CD4-positive, alpha-beta T cell treated with Interleukin-6 at 100 ng/mL for 8 hours (primary cell): ENCODE data around the gene GLMP.

Experiments used
- DNase-seq: peaks from one replicate; pipeline ENCODE4 v3.0.0-alpha.2; 2020; ENCODE audit warnings: mixed read lengths, low spot score

Gene GLMP

DNA sequence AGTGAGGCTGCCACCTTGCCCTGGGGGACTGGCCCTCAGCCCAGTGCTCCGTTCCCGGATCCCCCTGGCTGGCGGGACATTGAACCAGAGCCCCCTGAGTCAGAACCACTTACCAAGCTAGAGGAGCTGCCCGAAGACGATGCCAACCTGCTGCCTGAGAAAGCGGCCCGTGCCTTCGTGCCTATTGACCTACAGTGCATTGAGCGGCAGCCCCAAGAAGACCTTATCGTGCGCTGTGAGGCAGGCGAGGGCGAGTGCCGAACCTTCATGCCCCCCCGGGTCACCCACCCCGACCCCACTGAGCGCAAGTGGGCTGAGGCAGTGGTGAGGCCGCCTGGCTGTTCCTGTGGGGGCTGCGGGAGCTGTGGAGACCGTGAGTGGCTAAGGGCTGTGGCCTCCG is 10.0 kb downstream of the GLMP start:
- no peak for DNase-seq

- DNase-seq = no peak
Observed at GRCh38 chr1:156284757-156285156, 10.7 kb downstream of the GLMP start.

GRCh38 chr1:156284112-156284511 is 11.4 kb downstream of the GLMP start, which contains the start of gene TMEM79:
TMEM79 (plus strand) TSS chr1:156284325; CDS start chr1:156285227, 902 bp downstream.
- no peak for DNase-seq

- no peak for DNase-seq
Observed at GRCh38 chr1:156283521-156283920, 12.0 kb downstream of the GLMP start.

DNA sequence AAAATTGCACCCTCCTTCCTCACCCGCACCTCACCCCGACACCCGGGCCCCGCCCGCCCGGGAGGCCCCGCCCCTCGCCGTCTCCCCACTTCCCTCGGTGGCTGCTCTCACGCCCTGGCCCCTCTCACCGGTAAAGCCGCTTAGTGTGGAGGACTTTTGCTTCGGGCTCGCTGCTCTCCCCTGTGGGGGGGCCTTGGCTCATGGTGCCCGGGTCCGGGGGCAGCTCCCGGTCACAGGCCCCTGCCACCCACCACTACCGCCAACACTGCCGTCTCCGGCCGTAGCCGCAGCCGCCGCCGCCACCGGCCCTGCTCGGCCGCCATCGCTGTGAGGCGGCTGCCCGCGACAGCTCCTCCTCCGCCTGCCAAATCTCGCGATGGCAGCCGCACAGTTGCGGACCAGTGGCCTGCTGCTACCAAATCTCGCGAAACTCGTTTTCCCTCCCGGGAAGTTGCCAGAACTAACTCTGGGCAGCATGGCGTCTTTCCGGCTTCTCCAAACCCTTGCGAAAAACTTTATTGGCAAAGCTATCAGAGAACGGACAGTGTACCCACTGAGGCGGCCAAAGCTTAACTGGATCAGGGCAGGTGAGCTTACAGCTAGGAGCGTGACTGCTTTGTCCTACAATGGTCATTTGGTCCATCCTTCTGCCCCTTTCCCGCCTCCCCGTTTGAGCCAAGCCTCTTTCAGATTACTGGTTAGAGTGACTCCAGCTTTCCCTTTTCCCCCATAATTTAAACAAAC is 12.8 kb downstream of the GLMP start, which contains the start of gene SMG5:
TSS of gene SMG5 (minus strand) at position 347 of the 744 bp plus-strand sequence. CDS start at position 202, 145 bp downstream.
- peak; percentile 97 for DNase-seq

DNA sequence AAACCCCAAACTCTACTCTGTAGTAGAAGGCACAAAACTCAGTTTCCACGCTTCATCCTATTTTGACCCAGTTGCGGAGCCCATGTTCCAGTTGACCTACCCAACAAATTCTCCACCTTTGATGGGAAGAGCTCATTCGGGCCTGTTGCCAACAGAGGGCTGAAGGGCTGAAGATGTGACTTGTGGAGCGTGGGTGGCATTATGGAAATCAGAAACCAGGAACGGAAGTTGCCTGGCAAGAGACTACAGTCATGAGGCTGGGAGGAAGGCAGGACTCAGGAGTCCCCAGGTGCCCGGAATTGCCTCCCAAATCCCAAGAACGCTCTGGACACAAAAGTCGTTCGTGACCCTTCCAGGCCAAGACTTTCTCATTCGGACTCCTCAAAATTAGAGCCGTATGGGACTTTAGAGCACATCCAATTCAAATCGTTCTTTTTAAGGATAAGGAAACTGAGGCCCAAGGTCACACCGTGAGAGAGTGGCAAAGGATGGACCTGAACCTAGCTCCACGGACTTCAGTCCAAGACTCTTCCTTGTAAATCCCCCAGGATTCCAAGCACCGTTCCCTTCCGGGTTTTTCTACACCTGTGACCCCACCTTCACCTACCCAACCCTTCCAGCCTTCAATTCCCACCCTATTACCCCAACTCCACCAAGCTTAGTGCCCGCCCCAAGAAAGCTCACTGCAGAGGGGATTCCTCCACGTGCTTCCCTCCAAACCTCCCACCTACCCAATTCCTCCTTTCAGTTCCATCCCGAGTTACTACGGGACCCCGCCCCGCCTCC is 13.6 kb downstream of the GLMP start:
- no peak for DNase-seq

GRCh38 chr1:156281281-156281680 is 14.2 kb downstream of the GLMP start:
- DNase-seq = no peak

GRCh38 chr1:156279837-156280236 is 15.6 kb downstream of the GLMP start:
- DNase-seq = no peak

DNA sequence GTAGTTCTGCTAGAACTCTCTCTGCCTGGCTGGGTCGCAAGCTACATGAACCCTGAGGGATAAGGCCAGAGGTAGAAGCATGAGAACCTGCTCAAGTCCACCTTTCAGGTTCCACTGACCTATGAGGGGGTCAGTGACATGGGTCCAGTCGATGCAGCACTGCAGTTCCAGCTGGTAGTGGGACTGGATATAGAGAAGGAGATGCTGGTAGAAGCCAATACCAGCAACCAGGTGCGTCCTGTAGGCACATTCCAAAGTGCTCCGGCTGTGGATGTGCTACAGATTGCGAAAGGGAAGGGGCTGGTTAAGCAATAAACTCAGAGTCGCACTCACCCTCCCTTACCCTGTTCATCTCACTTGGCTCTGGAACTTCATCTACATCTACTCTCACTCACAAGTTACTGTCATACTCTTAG is 18.5 kb downstream of the GLMP start:
- no peak for DNase-seq

DNA sequence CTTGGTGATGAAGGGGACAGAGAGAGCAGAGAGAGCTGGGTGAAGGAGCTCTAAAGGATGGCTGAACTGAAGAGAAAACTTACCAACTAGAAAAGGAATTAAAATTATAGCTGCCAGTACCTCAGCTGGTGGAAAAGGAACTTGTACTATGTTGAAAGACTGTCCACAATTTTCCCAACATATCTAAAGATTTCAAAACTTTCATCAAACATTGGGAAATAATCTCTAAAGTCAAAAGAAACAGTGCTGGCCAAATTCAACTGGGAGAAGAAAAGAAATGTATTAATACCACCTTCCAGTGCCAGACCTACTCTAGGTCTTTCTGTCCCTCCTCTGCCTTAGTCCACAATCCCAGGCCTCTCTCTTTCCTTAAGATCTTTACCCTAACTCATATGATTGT is 18.9 kb downstream of the GLMP start:
- DNase-seq = no peak

DNA sequence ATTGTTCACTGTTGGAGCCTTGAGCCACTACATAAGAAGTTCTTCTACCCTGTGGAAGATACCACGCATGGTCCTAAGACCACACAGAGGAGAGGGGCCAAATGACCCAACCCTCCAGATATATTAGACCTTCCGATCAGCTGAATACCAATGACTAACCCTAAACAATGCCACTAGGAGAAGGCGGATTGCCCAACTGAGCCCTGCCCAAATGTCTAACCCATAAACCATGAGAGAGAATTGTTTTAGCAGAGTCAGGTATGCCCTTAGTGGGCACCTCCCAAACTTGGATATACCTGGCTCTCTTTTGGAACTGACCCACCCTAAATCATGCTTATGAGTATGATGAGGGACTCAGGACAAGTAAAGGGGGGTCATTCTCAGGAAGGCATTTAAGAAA is 25.2 kb downstream of the GLMP start:
- no peak for DNase-seq

GRCh38 chr1:156268336-156268735 is 27.1 kb downstream of the GLMP start:
- DNase-seq = no peak

GRCh38 chr1:156266051-156266450 is 29.4 kb downstream of the GLMP start:
- DNase-seq = no peak

GRCh38 chr1:156263288-156263655 is 32.2 kb downstream of the GLMP start:
- no peak for DNase-seq

DNA sequence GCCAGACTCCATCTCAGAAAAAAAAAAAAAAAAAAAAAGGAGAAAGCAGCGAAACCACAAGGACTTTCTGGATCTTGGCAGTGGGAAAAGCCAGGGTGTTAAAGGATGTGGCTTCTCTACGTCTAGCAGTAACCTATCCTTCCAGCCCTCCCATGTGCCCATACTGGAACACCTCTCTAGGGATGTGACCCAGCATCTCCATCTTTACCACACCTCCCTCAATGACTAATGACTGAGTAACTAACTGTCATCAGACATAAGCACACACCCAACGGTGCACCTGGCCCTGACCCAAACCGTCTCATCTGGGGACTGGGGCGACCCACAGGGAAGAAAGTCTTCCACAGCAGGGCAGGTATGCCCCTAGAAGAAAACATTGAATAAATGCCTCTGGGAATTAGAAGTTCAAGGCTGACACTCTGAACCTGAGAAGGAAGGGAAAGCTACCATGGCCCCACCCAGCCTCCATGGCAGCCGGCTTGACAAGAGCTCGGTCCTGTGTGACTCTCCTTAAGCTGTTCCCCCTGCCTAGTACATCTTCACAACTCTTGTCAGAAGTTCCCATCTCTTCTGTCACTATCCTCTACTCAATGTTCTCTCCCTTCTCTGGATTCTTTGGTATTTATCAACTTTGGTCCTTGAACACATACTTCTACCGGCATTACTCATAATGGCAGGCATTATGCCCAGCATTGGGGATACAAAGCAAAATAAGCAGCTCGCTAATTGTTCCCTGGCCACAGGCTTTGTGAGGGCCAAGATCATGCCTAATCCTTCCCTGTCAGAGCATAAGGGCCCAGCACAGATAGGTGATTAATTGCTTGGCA is 32.8 kb downstream of the GLMP start:
- DNase-seq = no peak

GRCh38 chr1:156260896-156261295 is 34.6 kb downstream of the GLMP start:
- no peak for DNase-seq

GRCh38 chr1:156259805-156260204 is 35.7 kb downstream of the GLMP start:
- DNase-seq = no peak

DNA sequence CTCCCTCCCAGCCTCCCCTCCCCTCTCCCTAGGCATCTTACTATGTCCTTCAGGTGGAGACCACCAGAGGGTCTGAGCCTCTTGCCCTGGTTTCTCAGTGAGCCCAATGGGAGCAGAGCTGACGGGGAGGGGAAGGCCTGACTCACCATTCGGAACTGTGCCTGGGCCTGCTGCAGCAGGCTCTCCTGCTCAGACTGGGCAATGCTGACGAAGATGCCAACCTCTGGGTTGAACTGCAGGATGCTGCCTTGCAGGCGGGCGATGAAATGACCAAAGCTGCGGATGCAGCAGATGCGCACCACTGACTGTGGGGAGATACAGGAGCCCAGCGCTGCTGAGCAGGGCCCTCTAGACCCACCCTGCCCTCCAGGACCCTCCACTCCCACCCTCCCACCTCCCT is 36.6 kb downstream of the GLMP start:
- no peak for DNase-seq

GRCh38 chr1:156257711-156258110 is 37.8 kb downstream of the GLMP start:
- DNase-seq = no peak

GRCh38 chr1:156253634-156254033 is 41.8 kb downstream of the GLMP start:
- no peak for DNase-seq

DNA sequence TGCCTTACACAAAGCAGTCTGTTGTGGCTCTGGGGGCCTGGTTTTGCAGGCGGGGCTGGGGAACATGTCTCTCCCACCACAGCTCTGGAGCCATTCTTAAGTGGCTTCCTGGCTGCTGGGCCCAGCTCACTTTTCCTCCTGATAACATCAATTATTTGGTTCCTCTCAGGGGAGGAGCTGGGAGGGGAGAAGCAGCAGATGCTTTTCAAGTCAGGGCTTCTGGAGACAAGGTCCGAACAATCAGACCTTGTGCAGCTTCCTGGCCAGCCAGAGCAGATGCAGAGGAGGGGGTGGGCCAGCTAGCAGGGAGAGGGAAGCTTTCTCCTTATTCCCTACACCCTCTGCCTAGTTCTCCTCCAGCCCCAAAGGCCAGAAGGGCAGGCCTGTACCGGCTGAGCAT is 44.0 kb downstream of the GLMP start:
- DNase-seq = no peak

DNA sequence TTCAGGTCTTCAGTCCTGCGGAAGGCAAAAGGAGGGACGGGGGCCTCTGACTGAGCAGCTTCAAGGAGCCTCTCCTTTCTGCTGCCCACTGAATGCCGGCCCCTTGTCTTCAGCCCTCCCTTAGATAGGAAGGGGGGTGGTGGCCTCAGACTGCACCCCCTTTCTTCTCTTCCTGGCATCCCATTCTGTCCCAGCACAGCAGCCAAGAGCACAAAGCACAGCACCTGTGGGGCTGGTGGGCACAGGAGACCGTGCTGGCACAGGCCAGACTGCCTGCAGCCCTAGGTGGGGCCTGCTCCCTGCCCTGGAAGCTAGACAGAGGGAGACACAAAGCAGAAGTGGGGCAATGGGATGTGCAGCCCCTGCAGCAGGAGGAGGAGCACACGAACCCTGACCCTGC is 45.9 kb downstream of the GLMP start:
- DNase-seq = no peak

DNA sequence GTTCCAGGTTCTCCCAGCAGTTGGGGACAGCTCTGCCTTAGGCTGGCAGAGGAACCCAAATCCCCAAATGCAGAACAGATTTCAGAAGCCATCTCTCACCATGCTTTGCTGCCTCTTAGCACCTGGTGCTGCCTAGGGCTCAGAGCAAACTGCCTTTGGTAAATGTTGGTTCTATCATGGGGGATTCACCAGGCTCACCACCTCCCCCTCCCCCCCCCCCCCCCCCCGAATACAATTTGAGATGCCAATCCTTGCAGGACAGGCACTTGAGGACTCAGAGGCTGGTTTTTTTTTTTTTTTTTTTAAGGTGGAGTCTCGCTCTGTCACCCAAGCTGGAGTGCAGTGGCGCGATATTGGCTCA is 47.2 kb downstream of the GLMP start:
- DNase-seq = no peak
